Transverse colon (tissue), 3 donors: ENCODE measurements around the gene PRRT4.

Experiments
- POLR2A ChIP-seq: fragments of 450-650 bp; IDR thresholded peaks from one replicate; pipeline ENCODE4 v1.6.1; 2016; ENCODE audit warnings: antibody characterized with exemption, mild to moderate bottlenecking, moderate library complexity
- POLR2AphosphoS5 ChIP-seq, 3 donors: sonication (generic); formaldehyde crosslinking; IDR thresholded peaks; one replicate each; pipeline ENCODE4 v1.6.1; 2016; ENCODE audit warnings: antibody characterized with exemption in 3 of 3

- TF ChIP-seq POLR2AphosphoS5 (IDR thresholded peaks at IDR 0.05), result no peak
- TF ChIP-seq POLR2A, result no peak
Observed at GRCh38 chr7:128400566-128400965, 39.1 kb upstream of the PRRT4 start.
